Measurements from ENCODE around the gene ACIN1. TPM values are rescaled to one million over a fixed set of nuclear protein-coding genes. Genes with fewer than 3 reads are reported as not detected.

Gene ACIN1
- total and polyA plus RNA-seq, 2 of the 8 experiments (the other 6 are each of a cell fraction or from before 2014, with no cell fraction given) = 132 to 233 TPM

- no peak overlapping the region for H4K91ac ChIP-seq (replicated peaks; ENCODE audit: insufficient read length, low read length)
- H3K4ac ChIP-seq (replicated peaks; ENCODE audit: insufficient read length, low read depth, low read length) = no peak overlapping the region
- H3K9me3 ChIP-seq (ENCODE audit: insufficient read depth in 2 of 2, low read depth in 1 of 2, low read length in 1 of 2) = no peaks in the 10 kb centered on the region
- H4K8ac ChIP-seq (ENCODE audit: extremely low read depth, insufficient read depth, low read length) = peak overlapping the region; percentile 53; the same call in 1 of the 2 replicates
- H3K56ac ChIP-seq (replicated peaks; ENCODE audit: insufficient read length, low read depth, low read length) = no peak overlapping the region
- POLR2A ChIA-PET (ENCODE audit: partially characterized antibody) = interaction anchor here (0.8 to 2.4 kb wide), 7 partner anchors 10 to 66 kb away, joined by 3 to 13 read pairs (median 4); partner anchors contain the start of genes ACIN1 and C14orf119
- no peak overlapping the region for H3K27ac ChIP-seq (ENCODE audit: low read depth, low read length)
- peaks cover 0 to 7% (median 0%) of the 10 kb centered on the region in 4 experiments; a peak in 1 of 7 replicates for H3K4me1 ChIP-seq (replicated peaks in 1 of 4; ENCODE audit: control insufficient read depth in 3 of 4, insufficient read depth in 4 of 4, low read length in 3 of 4)
- FAIRE-seq (no peak), DNase-seq (ENCODE audit: low read depth in 1 of 2, low spot score in 2 of 2) (no peak)
- no peak overlapping the region for H3K4me3 ChIP-seq (ENCODE audit: extremely low read depth in 1 of 4, insufficient read depth in 2 of 4, low read depth in 3 of 4, low read length in 4 of 4)
- CTCF ChIA-PET (ENCODE audit: partially characterized antibody) = interaction anchor here (0.6 to 29.2 kb wide), 7 partner anchors 9 to 117 kb away, joined by 3 to 785 read pairs (median 5); partner anchors contain the start of gene AJUBA
- no peak overlapping the region for H3K23ac ChIP-seq (ENCODE audit: insufficient read length)
- no peak overlapping the region for H3K18ac ChIP-seq (ENCODE audit: extremely low read depth, low read length)
- no peak overlapping the region for H2BK20ac ChIP-seq (ENCODE audit: low read length)
- H2AK5ac ChIP-seq (ENCODE audit: low read depth, low read length) = no peak overlapping the region
- no peaks in the 10 kb centered on the region for H3K79me2 ChIP-seq (ENCODE audit: control insufficient read depth in 1 of 2, insufficient read depth in 2 of 2, low read length in 2 of 2)
- H3K4me2 ChIP-seq (ENCODE audit: insufficient read depth in 1 of 2, low read depth in 2 of 2, low read length in 2 of 2) = no peak overlapping the region
- no peak overlapping the region for H2AFZ ChIP-seq (ENCODE audit: low read length)
- peaks cover 0 to 10% (median 3%) of the 10 kb centered on the region in 4 experiments; a peak in 5 of 8 replicates for H3K36me3 ChIP-seq (ENCODE audit: control insufficient read depth in 2 of 4, insufficient read depth in 4 of 4, low read length in 3 of 4)
- H3K23me2 ChIP-seq (ENCODE audit: low read depth, low read length) = no peaks in the 10 kb centered on the region
- H3K27me3 ChIP-seq (replicated peaks in 1 of 4; ENCODE audit: control insufficient read depth in 3 of 4, extremely low read depth in 1 of 4, insufficient read depth in 3 of 4, low read length in 3 of 4) = no peaks in the 10 kb centered on the region
- H2BK15ac ChIP-seq (ENCODE audit: low read length) = no peak overlapping the region
- no peak overlapping the region for H4K5ac ChIP-seq (ENCODE audit: insufficient read length, low read depth, low read length)
- no peak overlapping the region for H3K14ac ChIP-seq (ENCODE audit: insufficient read length)
- no peaks in the 10 kb centered on the region; the same call in 1 of the 2 replicates for H3K79me1 ChIP-seq (ENCODE audit: low read depth, low read length)
- H2BK5ac ChIP-seq (ENCODE audit: low read depth, low read length) = 0 out of 2 replicates have a peak overlapping the region, but pooled peaks have one; percentile 39
- no peak for TF ChIP-seq NRF1 (IDR thresholded peaks at IDR 0.05; ENCODE audit: low read depth, low read length)
- TF ChIP-seq SP1 (IDR thresholded peaks at IDR 0.05; ENCODE audit: low read depth, low read length) = no peak
- TF ChIP-seq RNF2 (IDR thresholded peaks at IDR 0.05; ENCODE audit: borderline replicate concordance, low read depth, low read length, missing control alignments, poor library complexity, severe bottlenecking) = no peak
- TF ChIP-seq RAD21 (IDR thresholded peaks at IDR 0.05 in 1 of 2, conservative IDR thresholded peaks at IDR 0.05 in 1 of 2; ENCODE audit: low read depth in 2 of 2, low read length in 2 of 2) = no peak
- no peak for TF ChIP-seq GTF2F1 (IDR thresholded peaks at IDR 0.05; ENCODE audit: borderline replicate concordance, low read depth, low read length)
- TF ChIP-seq HDAC6 (IDR thresholded peaks at IDR 0.05; ENCODE audit: low read depth, low read length) = no peak
- TF ChIP-seq KDM1A (IDR thresholded peaks at IDR 0.05; ENCODE audit: borderline replicate concordance, low read length) = no peak
- no peak for TF ChIP-seq ZNF274 (IDR thresholded peaks at IDR 0.05; ENCODE audit: borderline replicate concordance, extremely low read depth, low read length)
- TF ChIP-seq POLR2A (IDR thresholded peaks at IDR 0.05; ENCODE audit: control extremely low read depth in 1 of 2, low read depth in 2 of 2, low read length in 2 of 2) = no peak
- no peak for TF ChIP-seq CREB1 (IDR thresholded peaks at IDR 0.05)
- TF ChIP-seq BCL11A (IDR thresholded peaks at IDR 0.05; ENCODE audit: low read depth in 2 of 2, low read length in 2 of 2) = no peak
- no peak for TF ChIP-seq TBP (IDR thresholded peaks at IDR 0.05; ENCODE audit: low read depth, low read length)
- no peak for TF ChIP-seq MAFK (IDR thresholded peaks at IDR 0.05; ENCODE audit: low read depth, low read length)
- 66% methylated on average over 5 of the region's 6 CpGs; no CpG with 5 or more reads in 1 of the 2 experiments for WGBS, 2 experiments (ENCODE audit: extremely low coverage in 1 of 2, insufficient coverage in 1 of 2, insufficient read length in 1 of 2, insufficient replicate concordance in 2 of 2, low coverage in 1 of 2, low lambda C conversion rate in 2 of 2, missing lambda C conversion rate in 1 of 2)
- no peaks in the 10 kb centered on the region for H4K20me1 ChIP-seq (replicated peaks in 1 of 2; ENCODE audit: control insufficient read depth in 1 of 2, insufficient read depth in 2 of 2, low read length in 2 of 2)
- no peak overlapping the region for H2BK120ac ChIP-seq (replicated peaks; ENCODE audit: low read depth, low read length)
- no peak overlapping the region for H2BK12ac ChIP-seq (ENCODE audit: low read depth, low read length)
- no peak overlapping the region for H3K9ac ChIP-seq (replicated peaks in 1 of 4; ENCODE audit: extremely low read depth in 1 of 4, low read depth in 3 of 4, low read length in 3 of 4)
These were observed 47.8 kb downstream of the ACIN1 start for GRCh38 chr14:23047034-23047634.
